ENCODE results near the gene ATG7. TPM values are rescaled to one million over a fixed set of nuclear protein-coding genes. Genes with fewer than 3 reads are reported as not detected.
A peak's percentile ranks its signal among the peaks of the same experiment; 100 is the strongest.
"Not testable (repeated sequence)": the region's sequence is repeated elsewhere in the genome, so short reads cannot be mapped to it uniquely, and the experiment has no call there.

ATG7 gene
- total RNA-seq, 1 donor from 2014 or later = 61.7 TPM

DNA sequence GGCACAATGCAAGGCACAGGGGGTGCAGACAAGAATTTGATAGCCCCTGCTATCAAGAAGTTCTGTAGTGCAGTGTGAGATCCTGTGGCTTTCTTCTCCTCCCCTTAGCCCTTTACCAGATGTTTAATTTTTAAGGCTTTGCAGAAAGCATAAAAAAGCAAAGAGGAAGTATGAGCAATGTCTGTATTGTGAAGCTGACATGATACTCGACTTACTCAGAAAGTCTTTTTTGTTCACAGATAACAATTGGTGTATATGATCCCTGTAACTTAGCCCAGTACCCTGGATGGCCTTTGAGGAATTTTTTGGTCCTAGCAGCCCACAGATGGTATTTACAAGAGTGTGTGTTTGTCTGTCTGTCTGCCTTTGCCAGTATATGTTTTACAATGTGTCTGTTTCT, 58.9 kb downstream of the ATG7 start:
- Histone ChIP-seq H3K4me3 (no peak overlapping the region), H3K36me3 (peaks cover 51% of the 10 kb centered on the region), H3K27ac (no peak overlapping the region), H3K4me1 (no peaks in the 10 kb centered on the region), H3K27me3 (ENCODE audit: low read depth) (no peaks in the 10 kb centered on the region), H3K9me3 (no peaks in the 10 kb centered on the region)
- DNase-seq (no peak), ATAC-seq (no peak)
- intact Hi-C loops (cut with DNase I) = no loop called here
- TF ChIP-seq, protein P1, sequence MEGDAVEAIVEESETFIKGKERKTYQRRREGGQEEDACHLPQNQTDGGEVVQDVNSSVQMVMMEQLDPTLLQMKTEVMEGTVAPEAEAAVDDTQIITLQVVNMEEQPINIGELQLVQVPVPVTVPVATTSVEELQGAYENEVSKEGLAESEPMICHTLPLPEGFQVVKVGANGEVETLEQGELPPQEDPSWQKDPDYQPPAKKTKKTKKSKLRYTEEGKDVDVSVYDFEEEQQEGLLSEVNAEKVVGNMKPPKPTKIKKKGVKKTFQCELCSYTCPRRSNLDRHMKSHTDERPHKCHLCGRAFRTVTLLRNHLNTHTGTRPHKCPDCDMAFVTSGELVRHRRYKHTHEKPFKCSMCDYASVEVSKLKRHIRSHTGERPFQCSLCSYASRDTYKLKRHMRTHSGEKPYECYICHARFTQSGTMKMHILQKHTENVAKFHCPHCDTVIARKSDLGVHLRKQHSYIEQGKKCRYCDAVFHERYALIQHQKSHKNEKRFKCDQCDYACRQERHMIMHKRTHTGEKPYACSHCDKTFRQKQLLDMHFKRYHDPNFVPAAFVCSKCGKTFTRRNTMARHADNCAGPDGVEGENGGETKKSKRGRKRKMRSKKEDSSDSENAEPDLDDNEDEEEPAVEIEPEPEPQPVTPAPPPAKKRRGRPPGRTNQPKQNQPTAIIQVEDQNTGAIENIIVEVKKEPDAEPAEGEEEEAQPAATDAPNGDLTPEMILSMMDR (IDR thresholded peaks at IDR 0.05) = no peak

DNA sequence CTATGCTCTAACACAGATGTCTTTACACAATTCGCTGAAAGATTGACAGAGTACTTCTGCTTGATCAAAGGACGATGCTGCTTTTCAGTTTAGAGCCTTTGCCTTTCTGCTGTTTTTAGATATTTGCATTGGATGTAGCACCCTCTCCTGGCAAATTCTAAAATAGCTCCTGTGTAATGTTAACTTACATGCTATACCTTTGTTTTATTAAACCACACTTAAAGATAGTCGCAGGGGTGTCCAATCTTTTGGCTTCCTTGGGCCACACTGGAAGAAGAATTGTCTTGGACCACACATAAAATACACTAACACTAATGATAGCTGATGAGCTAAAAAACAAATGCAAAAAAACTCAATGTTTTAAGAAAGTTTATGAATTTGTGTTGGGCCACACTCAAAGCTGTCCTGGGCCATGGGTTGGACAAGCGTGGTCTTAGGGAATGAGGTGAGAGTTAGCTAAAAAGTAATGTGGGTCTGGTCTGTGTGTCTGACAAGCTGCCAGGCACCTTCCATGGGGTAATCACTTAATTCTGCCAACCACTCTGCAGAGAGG, 62.9 kb downstream of the ATG7 start:
- peaks cover 35% of the 10 kb centered on the region for H3K36me3 ChIP-seq
- DNase-seq (no peak), ATAC-seq (peak; percentile 65 to 74)
- intact Hi-C loops (cut with DNase I) = no loop called here
- H3K27me3 ChIP-seq (ENCODE audit: low read depth) = no peaks in the 10 kb centered on the region
- H3K4me3 ChIP-seq = no peak overlapping the region
- TF ChIP-seq, protein P1 (IDR thresholded peaks at IDR 0.05) = peak; percentile 66
- H3K27ac ChIP-seq = no peak overlapping the region
- H3K9me3 ChIP-seq = no peaks in the 10 kb centered on the region
- H3K4me1 ChIP-seq = no peaks in the 10 kb centered on the region

DNA sequence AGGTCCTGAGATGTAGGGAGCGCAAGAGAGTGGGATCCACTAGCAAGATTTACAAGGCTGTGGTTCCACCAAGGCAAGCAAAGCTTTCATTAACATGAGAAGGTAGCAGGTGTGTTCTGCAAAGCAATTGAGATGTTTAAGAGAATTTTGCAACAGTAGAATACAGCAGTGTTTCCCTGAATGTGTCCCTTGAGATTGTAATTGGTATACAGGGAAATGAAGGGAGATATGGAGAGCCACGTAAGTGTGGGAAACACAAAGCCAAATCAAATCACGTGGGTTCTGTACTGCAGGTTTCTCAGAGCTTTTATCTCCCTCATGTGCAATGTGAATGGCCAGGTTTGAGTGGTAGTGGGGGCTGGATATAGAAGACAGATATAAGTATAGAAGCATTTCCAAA, 67.3 kb downstream of the ATG7 start:
- intact Hi-C loops (cut with DNase I) = no loop called here
- DNase-seq (no peak), ATAC-seq (no peak)
- TF ChIP-seq, protein P1 (IDR thresholded peaks at IDR 0.05) = no peak
- Histone ChIP-seq H3K27me3 (ENCODE audit: low read depth) (no peaks in the 10 kb centered on the region), H3K4me3 (no peak overlapping the region), H3K9me3 (no peaks in the 10 kb centered on the region), H3K27ac (no peak overlapping the region), H3K4me1 (no peaks in the 10 kb centered on the region), H3K36me3 (peaks cover 41% of the 10 kb centered on the region)

DNA sequence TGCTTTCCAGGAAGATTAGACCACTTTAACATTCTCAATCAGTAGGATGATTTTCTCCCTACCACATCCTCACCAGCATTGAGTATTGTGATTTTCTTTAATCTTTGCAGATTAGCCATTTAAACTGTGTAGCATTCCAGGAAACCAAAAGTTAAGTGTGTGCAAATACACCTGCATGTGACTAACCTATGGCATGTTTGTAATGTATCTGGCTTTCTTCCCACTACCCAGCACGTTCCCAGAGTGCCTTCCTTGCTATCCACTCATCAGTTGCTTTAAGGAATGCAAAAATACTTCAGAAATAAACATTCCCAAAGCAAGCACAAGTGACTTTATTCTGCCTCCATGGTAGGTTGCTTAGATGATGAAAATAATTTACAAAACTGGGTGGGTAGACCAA, 74.2 kb downstream of the ATG7 start:
- intact Hi-C loops (cut with DNase I) = no loop called here

DNA sequence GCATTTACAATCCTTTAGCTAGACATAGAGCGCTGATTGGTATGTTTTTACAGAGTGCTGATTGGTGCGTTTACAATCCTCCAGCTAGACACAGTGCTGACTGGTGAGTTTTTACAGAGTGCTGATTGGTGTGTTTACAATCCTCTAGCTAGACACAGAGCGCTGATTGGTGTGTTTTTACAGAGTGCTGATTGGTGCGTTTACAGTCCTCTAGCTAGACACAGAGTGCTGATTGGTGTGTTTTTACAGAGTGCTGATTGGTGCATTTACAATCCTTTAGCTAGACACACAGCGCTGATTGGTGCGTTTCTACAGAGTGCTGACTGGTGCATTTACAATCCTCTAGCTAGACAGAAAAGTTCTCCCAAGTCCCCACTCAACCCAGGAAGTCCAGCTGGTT, 76.7 kb downstream of the ATG7 start:
- H3K4me1 ChIP-seq; H3K27me3 ChIP-seq (ENCODE audit: low read depth); DNase-seq; intact Hi-C loops (cut with DNase I); ATAC-seq; H3K9me3 ChIP-seq; H3K27ac ChIP-seq; H3K4me3 ChIP-seq: not testable (repeated sequence)
- peaks cover 57% of the 10 kb centered on the region for H3K36me3 ChIP-seq

More for the DNA sequence above, 74.2 kb downstream of the ATG7 start:
- Histone ChIP-seq H3K27ac (no peak overlapping the region), H3K9me3 (no peaks in the 10 kb centered on the region), H3K4me3 (no peak overlapping the region), H3K27me3 (ENCODE audit: low read depth) (no peaks in the 10 kb centered on the region), H3K36me3 (peaks cover 60% of the 10 kb centered on the region), H3K4me1 (no peaks in the 10 kb centered on the region)
- TF ChIP-seq, protein P1 (IDR thresholded peaks at IDR 0.05) = no peak
- ATAC-seq = peak; percentile 64 to 65
- DNase-seq = no peak

DNA sequence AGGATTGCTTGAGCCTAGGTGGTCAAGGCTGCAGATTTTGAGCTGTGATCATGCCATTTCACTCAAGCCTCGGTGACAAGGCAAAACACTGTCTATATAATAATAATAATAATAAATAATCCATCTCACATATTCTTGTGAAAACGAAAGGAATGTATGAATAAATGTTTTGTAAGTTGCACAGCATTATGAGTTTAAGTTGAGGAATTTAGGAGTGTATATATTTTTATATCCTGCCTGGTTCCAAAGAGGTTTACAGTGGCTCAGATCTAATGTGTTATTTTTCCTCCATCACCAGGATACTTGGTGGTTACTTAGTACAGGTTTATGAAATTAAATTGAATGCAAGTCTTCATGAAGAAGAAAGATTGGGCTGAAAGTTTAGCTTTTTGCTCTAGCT, 77.2 kb downstream of the ATG7 start:
- H3K4me3 ChIP-seq = no peak overlapping the region
- no peak overlapping the region for H3K27ac ChIP-seq
- H3K4me1 ChIP-seq = no peaks in the 10 kb centered on the region
- intact Hi-C loops (cut with DNase I) = no loop called here
- no peaks in the 10 kb centered on the region for H3K27me3 ChIP-seq (ENCODE audit: low read depth)
- no peaks in the 10 kb centered on the region for H3K9me3 ChIP-seq
- no peak for DNase-seq
- peaks cover 54% of the 10 kb centered on the region for H3K36me3 ChIP-seq
- TF ChIP-seq, protein P1 (IDR thresholded peaks at IDR 0.05) = no peak
- no peak for ATAC-seq

Measured in lower lobe of right lung (tissue), 2 donors.